Motor neuron (in vitro differentiated cells): Measurements from ENCODE around the gene LLGL1. TPM values are rescaled to one million over a fixed set of nuclear protein-coding genes. Genes with fewer than 3 reads are reported as not detected.

ENCODE experiments used
- ATAC-seq, 8 experiments: fragments of 200-7000 bp; cut with Tn5 transposase; replicated peaks in 6 of 8; 2 replicates each; pipeline ENCODE4 v1.8.0; 2021; ENCODE audit warnings: mild to moderate bottlenecking in 8 of 8, moderate library complexity in 8 of 8
- H3K27ac ChIP-seq, 2 donors: fragments of 250-450 bp; sonication (Bioruptor Pico); 2 replicates each; pipeline ENCODE4 v1.9.0; 2021; ENCODE audit warnings: antibody characterized with exemption in 2 of 2, mild to moderate bottlenecking in 2 of 2, moderate library complexity in 1 of 2
- H3K4me1 ChIP-seq, 2 donors: fragments of 250-450 bp; sonication (Bioruptor Pico); replicated peaks in 1 of 2; 2 replicates each; pipeline ENCODE4 v1.6.1; 2021; ENCODE audit warnings: antibody characterized with exemption in 2 of 2, mild to moderate bottlenecking in 2 of 2, moderate library complexity in 1 of 2
- H3K4me3 ChIP-seq, 5 donors: fragments of 250-450 bp; sonication (Bioruptor Pico); 2 replicates each; pipeline ENCODE4 v1.9.0; 2021; ENCODE audit warnings: antibody characterized with exemption in 5 of 5, mild to moderate bottlenecking in 5 of 5, moderate library complexity in 4 of 5
- WGBS, 10 experiments: fragments of 450-650 bp; shearing (Covaris generic); methylation state at CpG; one replicate each; pipeline ENCODE4 v1.0.0; 2022; 5-methylcytosine and 5-hydroxymethylcytosine counted together
- in situ Hi-C, 9 experiments: fragments of 400-800 bp; cut with MboI; loops; one replicate each; pipeline ENCODE4 v1.15.0; 2021; ENCODE audit warnings: low sequenced_read_pairs in 9 of 9, low pct_unique_long_range_greater_than_20kb in 2 of 9; ENCODE audit not compliant: unreplicated experiment in 9 of 9
- total RNA-seq, 8 experiments: library from RNA; unstranded; fragments of 300-600 nt; gene quantifications; 2 replicates each; pipeline versions ENCODE4 v1.2.3 to v1.2.4, GENCODE V29; 2022

LLGL1 gene
- total RNA-seq, 8 experiments from 2014 or later = 13.9 to 41.7 (median 23.3) TPM

GRCh38 chr17:18280249-18280648 is 54.8 kb downstream of the LLGL1 start:
- Histone ChIP-seq H3K27ac (no peak overlapping the region), H3K4me1 (no peaks in the 10 kb centered on the region), H3K4me3 (no peak overlapping the region)
- peak in 1 of 8 experiments; percentile 3 for ATAC-seq
- in situ Hi-C loops = no loop called here
- 100% methylated on average over 1 to 2 of the region's 4 CpGs; no CpG with 5 or more reads in 7 of the 10 experiments for WGBS, 10 experiments

- H3K27ac ChIP-seq = no peak overlapping the region
- in situ Hi-C loops = no loop called here
- no peak overlapping the region for H3K4me3 ChIP-seq
- ATAC-seq = peak in 6 of 8 experiments; percentile 46 to 99 (median 89)
- H3K4me1 ChIP-seq = no peaks in the 10 kb centered on the region
- 0 to 94% (median 61%) methylated on average over 1 to 5 of the region's 5 CpGs; no CpG with 5 or more reads in 1 of the 10 experiments for WGBS, 10 experiments
These were observed 55.4 kb downstream of the LLGL1 start for GRCh38 chr17:18280766-18281371.

- no peaks in the 10 kb centered on the region for H3K4me1 ChIP-seq
- 68 to 100% (median 85%) methylated on average over 1 to 4 of the region's 6 CpGs; no CpG with 5 or more reads in 4 of the 10 experiments for WGBS, 10 experiments
- no peak overlapping the region for H3K27ac ChIP-seq
- peak in 5 of 8 experiments; percentile 8 to 59 (median 36) for ATAC-seq
- in situ Hi-C loops = no loop called here
- H3K4me3 ChIP-seq = no peak overlapping the region
These were observed 56.4 kb downstream of the LLGL1 start for GRCh38 chr17:18281788-18282187.

- no peak overlapping the region for H3K27ac ChIP-seq
- in situ Hi-C loops = no loop called here
- no peak overlapping the region for H3K4me3 ChIP-seq
- ATAC-seq = no peak
- 82 to 100% (median 97%) methylated on average over 1 to 9 of the region's 11 CpGs; no CpG with 5 or more reads in 3 of the 10 experiments for WGBS, 10 experiments
- no peaks in the 10 kb centered on the region for H3K4me1 ChIP-seq
These were observed 59.9 kb downstream of the LLGL1 start for GRCh38 chr17:18285296-18285695.

GRCh38 chr17:18291718-18292540 is 66.5 kb downstream of the LLGL1 start:
- ATAC-seq = no peak
- WGBS, 10 experiments = 71 to 100% (median 97%) methylated on average over 1 to 11 of the region's 15 CpGs; no CpG with 5 or more reads in 1 of the 10 experiments
- in situ Hi-C loops = no loop called here
- Histone ChIP-seq H3K4me3 (no peak overlapping the region), H3K27ac (no peak overlapping the region), H3K4me1 (no peaks in the 10 kb centered on the region)

Other genes starting within 250 kb of the LLGL1 start
- 10 to 100 TPM; 12.7 to 38.9 (median 23.2) TPM for gene ATPAF2, start 186.5 kb upstream of the LLGL1 start, total RNA-seq
- gene GID4, start 186.2 kb upstream of the LLGL1 start, total RNA-seq = 10 to 100 TPM in 3 of 8 experiments, 1 to 10 TPM in 5; 6.0 to 13.0 (median 8.2) TPM
- 10 to 100 TPM; 16.8 to 40.1 (median 25.8) TPM for gene DRG2, start 137.7 kb upstream of the LLGL1 start, total RNA-seq
- gene MYO15A, start 116.9 kb upstream of the LLGL1 start, total RNA-seq = 1 to 10 TPM in 5 of 8 experiments, under 1 TPM in 3; 0.14 to 4.9 (median 1.2) TPM
- 100 to 1,000 TPM in 2 of 8 experiments, 10 to 100 TPM in 6; 60.4 to 140 (median 79.8) TPM for gene ALKBH5, start 41.8 kb upstream of the LLGL1 start, total RNA-seq
- gene FLII, start 33.1 kb downstream of the LLGL1 start, total RNA-seq = 100 to 1,000 TPM in 5 of 8 experiments, 10 to 100 TPM in 3; 62.9 to 150 (median 109) TPM
- 10 to 100 TPM in 5 of 8 experiments, 1 to 10 TPM in 3; 5.9 to 19.1 (median 13.0) TPM for gene MIEF2, start 35.0 kb downstream of the LLGL1 start, total RNA-seq
- 10 to 100 TPM; 21.6 to 52.6 (median 28.4) TPM for gene TOP3A, start 89.4 kb downstream of the LLGL1 start, total RNA-seq
- 10 to 100 TPM in 4 of 8 experiments, 1 to 10 TPM in 4; 6.1 to 16.4 (median 11.5) TPM for gene SMCR8, start 89.7 kb downstream of the LLGL1 start, total RNA-seq
- gene SHMT1, start 137.9 kb downstream of the LLGL1 start, total RNA-seq = 10 to 100 TPM in 3 of 8 experiments, 1 to 10 TPM in 5; 1.6 to 22.1 (median 3.5) TPM
- gene EVPLL, start 152.1 kb downstream of the LLGL1 start, total RNA-seq = under 1 TPM in 1 of 8 experiments, not detected in 7; 0.25 TPM